GM19328 (cell line): ENCODE data around the gene KTN1.

ENCODE experiments used
- ATAC-seq: cut with Tn5 transposase; IDR thresholded peaks from one replicate; pipeline ENCODE4 v1.9.1; 2021; ENCODE audit warnings: mild to moderate bottlenecking, moderate library complexity; ENCODE audit not compliant: unreplicated experiment

Gene KTN1

GRCh38 chr14:55711175-55711811 lies 131.3 kb downstream of the KTN1 start:
- ATAC-seq: no peak

- no peak for ATAC-seq
These were observed 132.5 kb downstream of the KTN1 start for GRCh38 chr14:55712491-55712890.

- ATAC-seq: no peak
These were observed 133.5 kb downstream of the KTN1 start for GRCh38 chr14:55713486-55713885.

DNA sequence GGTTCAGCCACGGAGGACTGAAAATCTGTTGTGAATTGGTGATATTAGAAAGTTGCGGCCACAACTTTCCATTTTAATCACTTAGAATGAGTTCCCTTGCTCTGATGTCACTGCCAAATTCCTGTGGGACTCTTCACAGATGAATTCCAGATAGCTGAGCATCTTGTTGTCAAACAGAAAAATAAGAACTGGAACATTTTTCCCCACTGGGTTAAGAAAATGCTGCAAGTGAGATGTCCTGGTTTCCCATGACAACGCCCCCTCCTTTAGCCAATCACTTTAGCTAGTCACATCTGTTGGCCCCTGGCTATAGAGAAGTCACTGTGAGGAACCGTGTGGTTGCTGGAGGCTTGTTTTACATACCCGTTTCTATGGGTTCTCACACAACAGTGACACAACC lies 135.9 kb downstream of the KTN1 start:
- ATAC-seq: peak; percentile 79

GRCh38 chr14:55717621-55718020 lies 137.6 kb downstream of the KTN1 start:
- ATAC-seq: no peak

- ATAC-seq: no peak
These were observed 138.5 kb downstream of the KTN1 start for GRCh38 chr14:55718551-55718950.

DNA sequence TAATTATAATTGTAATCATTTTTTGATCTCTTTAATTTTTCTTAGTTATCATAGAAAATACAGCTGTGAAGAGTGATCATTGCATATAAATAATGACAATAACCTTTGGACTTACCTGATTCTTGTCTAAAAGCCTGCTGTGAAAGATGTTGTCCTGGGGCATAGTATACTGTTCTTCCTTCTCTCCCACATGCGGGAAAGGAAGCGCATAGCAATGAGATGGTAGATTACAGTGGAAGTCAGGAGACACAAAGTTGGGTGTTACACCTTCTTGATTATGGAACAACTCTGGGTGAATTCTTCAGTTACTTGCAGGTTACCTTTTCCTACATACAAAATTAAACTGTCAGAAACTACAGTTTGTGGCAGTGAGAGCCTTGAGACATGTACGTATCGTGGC lies 140.8 kb downstream of the KTN1 start:
- ATAC-seq: no peak

GRCh38 chr14:55721353-55721752 lies 141.3 kb downstream of the KTN1 start:
- no peak for ATAC-seq

DNA sequence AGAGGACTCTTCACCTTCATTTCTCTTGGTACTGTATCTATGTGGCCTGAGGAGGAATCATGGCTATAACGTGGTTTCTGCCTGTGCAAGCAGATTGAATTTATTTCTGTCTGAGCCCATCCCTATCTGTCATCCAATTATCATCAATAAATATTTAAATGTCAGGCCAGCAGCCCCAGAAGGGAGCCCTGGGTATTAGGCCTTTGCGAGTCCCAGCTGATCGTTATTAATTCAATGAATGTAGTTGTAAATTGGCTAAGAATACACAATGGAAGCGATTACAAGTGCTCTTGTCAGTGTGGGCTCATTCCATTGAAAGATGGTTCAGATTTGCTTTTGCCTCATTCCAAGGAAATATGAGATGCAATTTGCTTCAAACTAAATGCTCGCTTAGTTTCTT lies 142.0 kb downstream of the KTN1 start:
- ATAC-seq: no peak

GRCh38 chr14:55724736-55725135 lies 144.7 kb downstream of the KTN1 start:
- no peak for ATAC-seq

DNA sequence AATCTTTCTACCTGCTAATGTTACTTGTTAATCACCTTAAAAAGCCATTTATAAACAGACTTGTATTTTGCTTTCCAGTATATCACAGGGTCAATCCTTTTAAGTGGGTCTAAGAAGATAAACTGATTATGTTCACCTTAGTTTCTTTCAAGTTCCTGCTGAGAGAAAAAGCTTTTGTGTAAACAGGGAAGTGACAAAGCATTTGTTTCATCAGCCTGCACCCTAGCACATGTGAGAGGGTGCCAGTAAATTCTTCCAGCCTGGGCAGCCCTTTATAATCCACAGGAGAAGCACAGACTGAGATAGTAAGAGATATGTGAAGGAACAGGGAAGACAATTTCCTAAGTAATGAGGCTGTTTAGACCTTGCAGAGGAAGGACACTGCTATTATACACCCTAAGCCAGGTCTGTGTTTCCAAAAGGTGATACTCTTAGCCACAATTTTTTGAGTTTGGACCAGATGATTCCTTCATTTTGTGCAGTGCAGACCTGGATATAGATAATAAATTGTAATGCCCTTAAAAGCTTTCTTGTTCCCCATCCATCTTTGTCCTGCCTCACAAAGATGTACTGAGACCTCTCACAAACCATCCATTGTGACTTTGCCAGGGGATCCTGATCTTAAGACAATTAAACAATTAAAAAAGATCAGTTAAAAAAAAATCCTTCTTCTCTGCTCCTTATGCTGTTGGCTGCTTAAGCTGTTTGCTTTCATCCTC lies 150.7 kb downstream of the KTN1 start:
- ATAC-seq: no peak

- no peak for ATAC-seq
These were observed 151.4 kb downstream of the KTN1 start for GRCh38 chr14:55731311-55731872.

- ATAC-seq: no peak
These were observed 152.0 kb downstream of the KTN1 start for GRCh38 chr14:55731881-55732498.

DNA sequence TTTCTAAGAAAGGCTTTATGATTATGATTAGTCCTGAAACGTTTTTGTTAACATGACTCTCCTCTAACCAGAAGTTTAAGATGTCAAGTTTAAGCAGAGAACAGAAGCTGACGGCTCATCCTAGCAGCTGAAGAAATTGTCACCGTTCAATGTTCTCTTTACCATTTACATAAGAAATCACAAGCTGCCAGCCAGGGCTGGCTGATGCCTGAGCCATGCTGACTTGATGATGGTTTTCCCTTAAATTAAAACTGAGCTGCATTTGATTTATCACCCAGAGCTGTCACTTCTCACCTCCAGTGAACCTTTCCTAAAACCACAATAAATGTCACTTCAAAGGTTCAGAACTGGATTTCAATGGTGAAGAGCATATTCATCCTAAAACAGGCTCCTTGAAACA lies 153.6 kb downstream of the KTN1 start:
- ATAC-seq: no peak
